ENCODE results near the gene ZER1. TPM values are rescaled to one million over a fixed set of nuclear protein-coding genes. Genes with fewer than 3 reads are reported as not detected.
A peak's percentile ranks its signal among the peaks of the same experiment; 100 is the strongest.

Gene ZER1
- total RNA-seq, 3 donors from 2014 or later (not counting 1 experiment from before 2014, with no cell fraction given): 35.0 to 37.4 (median 35.2) TPM

GRCh38 chr9:128765499-128765898, 6.2 kb downstream of the ZER1 start:
- TF ChIP-seq, protein P1, sequence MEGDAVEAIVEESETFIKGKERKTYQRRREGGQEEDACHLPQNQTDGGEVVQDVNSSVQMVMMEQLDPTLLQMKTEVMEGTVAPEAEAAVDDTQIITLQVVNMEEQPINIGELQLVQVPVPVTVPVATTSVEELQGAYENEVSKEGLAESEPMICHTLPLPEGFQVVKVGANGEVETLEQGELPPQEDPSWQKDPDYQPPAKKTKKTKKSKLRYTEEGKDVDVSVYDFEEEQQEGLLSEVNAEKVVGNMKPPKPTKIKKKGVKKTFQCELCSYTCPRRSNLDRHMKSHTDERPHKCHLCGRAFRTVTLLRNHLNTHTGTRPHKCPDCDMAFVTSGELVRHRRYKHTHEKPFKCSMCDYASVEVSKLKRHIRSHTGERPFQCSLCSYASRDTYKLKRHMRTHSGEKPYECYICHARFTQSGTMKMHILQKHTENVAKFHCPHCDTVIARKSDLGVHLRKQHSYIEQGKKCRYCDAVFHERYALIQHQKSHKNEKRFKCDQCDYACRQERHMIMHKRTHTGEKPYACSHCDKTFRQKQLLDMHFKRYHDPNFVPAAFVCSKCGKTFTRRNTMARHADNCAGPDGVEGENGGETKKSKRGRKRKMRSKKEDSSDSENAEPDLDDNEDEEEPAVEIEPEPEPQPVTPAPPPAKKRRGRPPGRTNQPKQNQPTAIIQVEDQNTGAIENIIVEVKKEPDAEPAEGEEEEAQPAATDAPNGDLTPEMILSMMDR (IDR thresholded peaks at IDR 0.05): no peak
- H3K9me3 ChIP-seq (ENCODE audit: control insufficient read depth, insufficient read depth, low read length): no peaks in the 10 kb centered on the region
- peaks cover 32 to 57% of the 10 kb centered on the region in 2 donors for H3K4me1 Mint-ChIP-seq
- no peak overlapping the region for H3K27ac ChIP-seq (ENCODE audit: low read length)
- H3K4me3 ChIP-seq (ENCODE audit: low read length): no peak overlapping the region
- H3K36me3 ChIP-seq (ENCODE audit: control insufficient read depth, insufficient read depth, low read length): peaks cover 2% of the 10 kb centered on the region
- H3K27me3 ChIP-seq (ENCODE audit: control insufficient read depth, insufficient read depth, low read length): no peaks in the 10 kb centered on the region
- DNase-seq (no peak), ATAC-seq (no peak)
- peaks cover 7% of the 10 kb centered on the region for H3K4me1 ChIP-seq (ENCODE audit: control insufficient read depth, insufficient read depth, low read length)
- WGBS (ENCODE audit: insufficient coverage): 80% methylated on average over 3 of the region's 3 CpGs
- H3K27me3 Mint-ChIP-seq (ENCODE audit: low read depth in 2 of 2): no peaks in the 10 kb centered on the region
- H3K9me3 Mint-ChIP-seq: no peaks in the 10 kb centered on the region
- H3K36me3 Mint-ChIP-seq: no peaks in the 10 kb centered on the region
- peak overlapping the region in 1 of 2 donors; percentile 53 for H3K27ac Mint-ChIP-seq
- intact Hi-C loops (cut with micrococcal nuclease): no loop called here
- H3K4me3 Mint-ChIP-seq: no peak overlapping the region

DNA sequence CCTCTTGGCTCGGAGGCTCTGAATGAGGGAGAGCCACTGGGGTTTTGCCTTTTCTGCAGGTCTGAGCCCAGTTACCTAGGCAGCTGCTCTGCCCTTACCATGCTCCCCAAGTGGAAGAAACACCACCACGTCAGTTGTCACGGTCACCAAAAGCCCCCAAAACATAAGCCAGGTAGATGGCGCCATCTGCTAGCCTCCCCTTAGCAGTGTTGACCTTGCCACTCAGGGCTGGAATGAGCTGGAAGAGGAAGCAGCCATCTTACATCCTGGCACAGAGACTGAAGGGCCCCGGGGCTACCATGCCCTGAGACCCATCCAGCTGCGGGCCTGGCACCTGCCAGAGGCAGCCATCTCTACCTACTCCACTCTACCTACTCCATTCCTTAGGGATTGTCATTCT, 7.4 kb downstream of the ZER1 start:
- no peak overlapping the region for H3K4me3 ChIP-seq (ENCODE audit: low read length)
- H3K4me1 Mint-ChIP-seq: peaks cover 22 to 48% of the 10 kb centered on the region in 2 donors
- no peak overlapping the region for H3K27ac Mint-ChIP-seq
- DNase-seq: no peak
- no peak overlapping the region for H3K4me3 Mint-ChIP-seq
- TF ChIP-seq, protein P1 (IDR thresholded peaks at IDR 0.05): no peak
- H3K4me1 ChIP-seq (ENCODE audit: control insufficient read depth, insufficient read depth, low read length): no peaks in the 10 kb centered on the region
- 80% methylated on average over 6 of the region's 6 CpGs for WGBS (ENCODE audit: insufficient coverage)
- no peak overlapping the region for H3K27ac ChIP-seq (ENCODE audit: low read length)
- H3K9me3 ChIP-seq (ENCODE audit: control insufficient read depth, insufficient read depth, low read length): no peaks in the 10 kb centered on the region
- no peaks in the 10 kb centered on the region for H3K36me3 Mint-ChIP-seq
- no peaks in the 10 kb centered on the region for H3K9me3 Mint-ChIP-seq
- no peaks in the 10 kb centered on the region for H3K27me3 Mint-ChIP-seq (ENCODE audit: low read depth in 2 of 2)
- H3K36me3 ChIP-seq (ENCODE audit: control insufficient read depth, insufficient read depth, low read length): peaks cover 2% of the 10 kb centered on the region
- intact Hi-C loops (cut with micrococcal nuclease): no loop called here
- peak in 1 of 3 donors; percentile 21 for ATAC-seq
- no peaks in the 10 kb centered on the region for H3K27me3 ChIP-seq (ENCODE audit: control insufficient read depth, insufficient read depth, low read length)

DNA sequence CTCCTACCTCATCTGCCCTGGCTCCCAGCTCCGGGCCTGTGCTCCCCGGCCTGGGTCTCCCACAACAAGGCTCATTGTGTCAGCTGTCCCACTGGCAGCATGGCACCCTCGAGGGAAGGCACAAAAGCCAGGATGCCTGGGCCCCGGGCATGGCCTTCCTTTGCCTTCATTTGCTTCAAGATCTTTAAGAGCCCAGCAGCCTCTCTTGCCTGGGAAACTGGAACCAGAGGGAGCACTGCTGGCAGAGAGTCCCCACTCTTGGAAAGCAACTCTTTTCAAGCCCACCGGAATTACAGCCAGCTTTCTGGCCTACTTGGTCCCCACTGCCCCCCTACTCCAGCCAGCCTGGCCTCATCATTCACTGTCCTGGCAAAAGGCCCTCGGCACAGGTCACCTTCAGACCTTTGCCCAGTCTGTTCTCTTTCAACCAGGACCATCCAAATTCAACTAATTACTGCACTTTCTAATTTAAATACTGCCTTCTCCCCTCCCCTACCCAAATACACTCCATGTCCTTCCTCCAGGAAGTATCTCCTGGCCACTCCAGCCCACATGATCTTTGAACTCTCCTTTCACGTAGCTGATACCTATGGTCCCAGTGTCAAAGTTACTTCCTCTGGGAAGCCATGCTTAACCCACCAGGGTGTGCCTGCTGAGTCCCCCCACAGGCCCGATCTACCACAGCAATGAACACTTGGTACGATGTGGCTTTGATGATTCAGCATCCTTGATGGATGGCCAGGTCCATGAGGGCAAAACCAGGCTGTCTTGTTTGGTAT, 8.9 kb downstream of the ZER1 start:
- DNase-seq (no peak), ATAC-seq (no peak)
- Mint-ChIP-seq H3K27me3 (ENCODE audit: low read depth in 2 of 2) (no peaks in the 10 kb centered on the region), H3K4me3 (no peak overlapping the region), H3K27ac (peak overlapping the region in 1 of 2 donors; percentile 51), H3K4me1 (peaks cover 13 to 38% of the 10 kb centered on the region in 2 donors), H3K36me3 (no peaks in the 10 kb centered on the region), H3K9me3 (no peaks in the 10 kb centered on the region)
- H3K27me3 ChIP-seq (ENCODE audit: control insufficient read depth, insufficient read depth, low read length): no peaks in the 10 kb centered on the region
- H3K36me3 ChIP-seq (ENCODE audit: control insufficient read depth, insufficient read depth, low read length): peaks cover 2% of the 10 kb centered on the region
- TF ChIP-seq, protein P1 (IDR thresholded peaks at IDR 0.05): no peak
- no peaks in the 10 kb centered on the region for H3K9me3 ChIP-seq (ENCODE audit: control insufficient read depth, insufficient read depth, low read length)
- no peak overlapping the region for H3K4me3 ChIP-seq (ENCODE audit: low read length)
- WGBS (ENCODE audit: insufficient coverage): 82% methylated on average over 9 of the region's 9 CpGs
- no peak overlapping the region for H3K27ac ChIP-seq (ENCODE audit: low read length)
- no peaks in the 10 kb centered on the region for H3K4me1 ChIP-seq (ENCODE audit: control insufficient read depth, insufficient read depth, low read length)
- intact Hi-C loops (cut with micrococcal nuclease): no loop called here
